HL-60 (cell line): ENCODE measurements around the gene TAF11L9.
"Not testable (repeated sequence)": the region's sequence is repeated elsewhere in the genome, so short reads cannot be mapped to it uniquely, and the experiment has no call there.

ENCODE experiments used
- CTCF ChIP-seq: IDR thresholded peaks from one replicate; pipeline ENCODE4 v1.5.1; 2011; ENCODE audit warnings: low read length, control low read depth, inconsistent platforms; ENCODE audit not compliant: insufficient read depth
- POLR2AphosphoS5 ChIP-seq: IDR thresholded peaks from 2 replicates; pipeline ENCODE4 v1.6.1; 2012; ENCODE audit warnings: low read depth
- REST ChIP-seq: IDR thresholded peaks from 2 replicates; pipeline ENCODE4 v1.6.1; 2012; ENCODE audit warnings: low read depth; ENCODE audit not compliant: insufficient replicate concordance
- SPI1 ChIP-seq: IDR thresholded peaks from 2 replicates; pipeline ENCODE4 v1.6.1; 2012; ENCODE audit warnings: low read depth, mild to moderate bottlenecking, borderline replicate concordance

GRCh38 chr5:17597728-17598127, 3.5 kb upstream of the TAF11L9 start, which contains the start of gene TAF11L10:
- TF ChIP-seq REST, POLR2AphosphoS5, CTCF, SPI1: not testable (repeated sequence)
